SK-N-SH (cell line): Measurements from ENCODE around the gene COG4. TPM values are rescaled to one million over a fixed set of nuclear protein-coding genes. Genes with fewer than 3 reads are reported as not detected.

Experiments used
- CTCF ChIA-PET: fragments of 300-600, 350-600 bp; formaldehyde crosslinking; extraction: SDS; loops from one replicate; lab custom pipeline; 2021; lab: Yijun Ruan, JAX
- POLR2A ChIA-PET: fragments of 350-600 bp; sonication (Branson Sonifier 250); formaldehyde crosslinking; extraction: SDS; loops from one replicate; lab custom pipeline; 2020; ENCODE audit warnings: antibody characterized with exemption, inconsistent platforms; lab: Yijun Ruan, JAX
- DNase-seq: peaks from one replicate; pipeline ENCODE4 v3.0.0; 2012
- H2AFZ ChIP-seq: fragments of 200-600 bp; sonication (generic); 2 replicates; pipeline ENCODE4 v1.8.1; 2016; ENCODE audit warnings: antibody characterized with exemption, mild to moderate bottlenecking, low read depth
- H3F3A ChIP-seq: fragments of 200-600 bp; sonication (generic); replicated peaks from 2 replicates; pipeline ENCODE3; 2016; ENCODE audit warnings: antibody characterized with exemption, mild to moderate bottlenecking; ENCODE audit not compliant: insufficient read depth
- H3K27ac ChIP-seq, 2 experiments: fragments of 200-500 bp in 1 of 2; fragments of 200-600 bp in 1 of 2; sonication (Bioruptor generic) in 1 of 2; sonication (generic), shearing (Covaris generic) in 1 of 2; 2 replicates each; pipeline versions ENCODE4 v1.5.1 to v1.6.1; 2014 to 2016; ENCODE audit warnings: low read depth in 2 of 2, inconsistent platforms in 1 of 2, low read length in 1 of 2, mild to moderate bottlenecking in 1 of 2, mixed read lengths in 1 of 2
- H3K27me3 ChIP-seq: fragments of 200-600 bp; sonication (generic), shearing (Covaris generic); 2 replicates; pipeline ENCODE4 v1.6.1; 2016; ENCODE audit warnings: mixed run types; ENCODE audit not compliant: insufficient read depth
- H3K36me3 ChIP-seq, 2 experiments: fragments of 200-500 bp in 1 of 2; fragments of 200-600 bp in 1 of 2; sonication (Bioruptor generic) in 1 of 2; sonication (generic) in 1 of 2; replicated peaks in 1 of 2; 2 replicates each; pipeline versions ENCODE3 to v1.5.1; 2014 to 2016; ENCODE audit warnings: low read length in 1 of 2, mild to moderate bottlenecking in 1 of 2; ENCODE audit not compliant: insufficient read depth in 2 of 2, control insufficient read depth in 1 of 2
- H3K4me1 ChIP-seq, 2 experiments: fragments of 200-500 bp in 1 of 2; fragments of 200-600 bp in 1 of 2; sonication (Bioruptor generic) in 1 of 2; sonication (generic), shearing (Covaris generic) in 1 of 2; 2 replicates each; pipeline versions ENCODE4 v1.5.1 to v1.6.1; 2014 to 2016; ENCODE audit warnings: low read depth in 1 of 2, low read length in 1 of 2, mixed run types in 1 of 2; ENCODE audit not compliant: insufficient read depth in 2 of 2, control insufficient read depth in 1 of 2
- H3K4me2 ChIP-seq: fragments of 200-600 bp; sonication (generic), shearing (Covaris generic); 2 replicates; pipeline ENCODE4 v1.6.1; 2017; ENCODE audit warnings: mixed run types
- H3K4me3 ChIP-seq, 2 experiments: fragments of 200-500 bp in 1 of 2; fragments of 200-600 bp in 1 of 2; sonication (Bioruptor generic) in 1 of 2; sonication (generic), shearing (Covaris generic) in 1 of 2; 2 replicates each; pipeline versions ENCODE4 v1.5.1 to v1.8.1; 2014 to 2016; ENCODE audit warnings: low read depth in 2 of 2, inconsistent platforms in 1 of 2, low read length in 1 of 2, mild to moderate bottlenecking in 1 of 2, mixed read lengths in 1 of 2, moderate library complexity in 1 of 2
- H3K79me2 ChIP-seq: fragments of 200-600 bp; sonication (generic); 2 replicates; pipeline ENCODE4 v1.8.1; 2017; ENCODE audit warnings: mild to moderate bottlenecking; ENCODE audit not compliant: insufficient read depth
- H3K9ac ChIP-seq: fragments of 200-600 bp; sonication (generic); 2 replicates; pipeline ENCODE4 v1.6.1; 2017; ENCODE audit warnings: mixed run types
- H3K9me2 ChIP-seq: fragments of 200-600 bp; sonication (generic); 2 replicates; pipeline ENCODE4 v1.6.1; 2017; ENCODE audit warnings: mixed run types
- H3K9me3 ChIP-seq: fragments of 200-600 bp; sonication (generic); 2 replicates; pipeline ENCODE4 v1.6.1; 2017; ENCODE audit warnings: mixed run types, mild to moderate bottlenecking, moderate library complexity
- H4K20me1 ChIP-seq: fragments of 200-600 bp; sonication (generic); 2 replicates; pipeline ENCODE4 v1.6.1; 2017; ENCODE audit warnings: mild to moderate bottlenecking, mixed run types; ENCODE audit not compliant: insufficient read depth
- CTCF ChIP-seq: fragments of 200-600 bp; sonication (generic); IDR thresholded peaks from 2 replicates; pipeline ENCODE4 v1.6.1; 2017; ENCODE audit warnings: antibody characterized with exemption, mild to moderate bottlenecking, moderate library complexity
- ELF1 ChIP-seq: IDR thresholded peaks from 2 replicates; pipeline ENCODE4 v1.4.0; 2012
- FOXM1 ChIP-seq: IDR thresholded peaks from 2 replicates; pipeline ENCODE4 v1.4.0; 2012; ENCODE audit warnings: low read depth, mild to moderate bottlenecking
- GATA2 ChIP-seq: sonication (generic); formaldehyde crosslinking; IDR thresholded peaks from 2 replicates; pipeline ENCODE4 v1.5.0; 2020; ENCODE audit warnings: mild to moderate bottlenecking, missing genetic modification reagents
- IRF3 ChIP-seq: fragments of 150-350 bp; IDR thresholded peaks from 2 replicates; pipeline ENCODE4 v1.6.1; 2016; ENCODE audit warnings: mild to moderate bottlenecking, low read depth, low read length
- MAX ChIP-seq: IDR thresholded peaks from 2 replicates; pipeline ENCODE4 v1.4.0; 2012; ENCODE audit warnings: low read depth
- MEF2A ChIP-seq: IDR thresholded peaks from 2 replicates; pipeline ENCODE4 v1.4.0; 2012; ENCODE audit warnings: low read depth, borderline replicate concordance
- RCOR1 ChIP-seq: fragments of 150-350 bp; IDR thresholded peaks from 2 replicates; pipeline ENCODE4 v1.6.1; 2017; ENCODE audit warnings: antibody characterized with exemption, low read length
- REST ChIP-seq: IDR thresholded peaks from 2 replicates; pipeline ENCODE4 v1.6.1; 2012; ENCODE audit warnings: mild to moderate bottlenecking, low read depth, low read length, moderate library complexity
- RFX5 ChIP-seq: IDR thresholded peaks from 2 replicates; pipeline ENCODE4 v1.6.1; 2012; ENCODE audit warnings: mild to moderate bottlenecking, improper control_type of control experiment, low read length
- RXRA ChIP-seq: IDR thresholded peaks from 2 replicates; pipeline ENCODE4 v1.4.0; 2012; ENCODE audit warnings: low read depth, mild to moderate bottlenecking, borderline replicate concordance
- SIN3A ChIP-seq: IDR thresholded peaks from 2 replicates; pipeline ENCODE4 v1.6.1; 2012; ENCODE audit warnings: low read depth, mild to moderate bottlenecking, low read length, moderate library complexity, borderline replicate concordance
- SMC3 ChIP-seq: IDR thresholded peaks from 2 replicates; pipeline ENCODE4 v1.6.1; 2012; ENCODE audit warnings: low read depth, low read length, improper control_type of control experiment
- TAF1 ChIP-seq: IDR thresholded peaks from 2 replicates; pipeline ENCODE4 v1.6.1; 2012; ENCODE audit warnings: low read depth, mild to moderate bottlenecking, low read length, moderate library complexity, borderline replicate concordance
- USF2 ChIP-seq: fragments of 150-350 bp; IDR thresholded peaks from 2 replicates; pipeline ENCODE4 v1.6.1; 2017; ENCODE audit warnings: antibody characterized with exemption, low read length, low read depth, borderline replicate concordance
- YY1 ChIP-seq: IDR thresholded peaks from 2 replicates; pipeline ENCODE4 v1.4.0; 2012; ENCODE audit warnings: low read depth, mild to moderate bottlenecking
- ZBTB33 ChIP-seq: IDR thresholded peaks from 2 replicates; pipeline ENCODE4 v1.4.0; 2012; ENCODE audit warnings: low read depth, borderline replicate concordance
- WGBS: methylation state at CpG from one replicate; pipeline ENCODE4 v1.1.6; 2017; ENCODE audit warnings: low lambda C conversion rate; 5-methylcytosine and 5-hydroxymethylcytosine counted together
- polyA plus RNA-seq, 3 experiments: library from polyadenylated mRNA; depleted of rRNA; stranded (reverse); fragments of >200 nt; gene quantifications; 2 replicates each; pipeline ENCODE4 v1.2.3, GENCODE V29; 2012

Gene COG4
- polyA plus RNA-seq, 1 of the 3 experiments (the other 2 are of a cell fraction) = 54.4 TPM

GRCh38 chr16:70496513-70496912, 26.8 kb downstream of the COG4 start:
- Histone ChIP-seq H3K27ac (no peak overlapping the region), H3F3A (no peaks in the 10 kb centered on the region), H3K9me2 (no peaks in the 10 kb centered on the region), H3K79me2 (no peaks in the 10 kb centered on the region), H3K4me2 (no peak overlapping the region), H3K36me3 (peaks cover 29 to 56% of the 10 kb centered on the region in 2 experiments), H2AFZ (no peak overlapping the region), H3K4me3 (no peak overlapping the region), H4K20me1 (no peaks in the 10 kb centered on the region), H3K9me3 (no peaks in the 10 kb centered on the region), H3K27me3 (no peaks in the 10 kb centered on the region), H3K9ac (no peak overlapping the region), H3K4me1 (no peaks in the 10 kb centered on the region)
- no peak for TF ChIP-seq SIN3A
- TF ChIP-seq RCOR1 = no peak
- no peak for TF ChIP-seq TAF1
- no peak for TF ChIP-seq GATA2
- TF ChIP-seq RFX5 = no peak
- no peak for TF ChIP-seq USF2
- TF ChIP-seq MEF2A = no peak
- no peak for TF ChIP-seq IRF3
- no peak for TF ChIP-seq SMC3
- no peak for TF ChIP-seq MAX
- TF ChIP-seq FOXM1 = no peak
- no peak for TF ChIP-seq ZBTB33
- no peak for TF ChIP-seq REST
- TF ChIP-seq ELF1 = no peak
- TF ChIP-seq RXRA = no peak
- no peak for TF ChIP-seq YY1
- no peak for TF ChIP-seq CTCF
- 100% methylated on average over 4 of the region's 6 CpGs for WGBS
- ChIA-PET CTCF (interaction anchor here (1.2 kb wide), 1 partner anchor 55 kb away, joined by 3 read pairs; no protein-coding TSS in a partner anchor), POLR2A (no interaction called here)
- DNase-seq = no peak
